Left ventricle myocardium inferior (tissue), 1 donor: ENCODE results near the gene PFDN1. TPM values are rescaled to one million over a fixed set of nuclear protein-coding genes. Genes with fewer than 3 reads are reported as not detected.

ENCODE experiments used
- DNase-seq: peaks from one replicate; pipeline ENCODE4 v3.0.0-alpha.2; 2020
- H3K27ac ChIP-seq: fragments of 200-600 bp; replicated peaks from 2 replicates; pipeline ENCODE4 v1.8.0; 2021
- H3K27me3 ChIP-seq: fragments of 200-600 bp; 2 replicates; pipeline ENCODE4 v1.8.0; 2021; ENCODE audit warnings: low read depth
- H3K36me3 ChIP-seq: fragments of 200-600 bp; 2 replicates; pipeline ENCODE4 v1.8.0; 2021
- H3K4me1 ChIP-seq: fragments of 200-600 bp; 2 replicates; pipeline ENCODE4 v1.8.0; 2021
- H3K4me3 ChIP-seq: fragments of 200-600 bp; 2 replicates; pipeline ENCODE4 v1.8.0; 2021; ENCODE audit warnings: mild to moderate bottlenecking, moderate library complexity
- H3K9me3 ChIP-seq: fragments of 200-600 bp; replicated peaks from 2 replicates; pipeline ENCODE4 v1.8.0; 2021
- CTCF ChIP-seq: fragments of 200-600 bp; IDR thresholded peaks from 2 replicates; pipeline ENCODE4 v1.8.0; 2021; ENCODE audit warnings: antibody characterized with exemption, mild to moderate bottlenecking, borderline replicate concordance
- intact Hi-C: fragments of 100-400 bp; cut with micrococcal nuclease; formaldehyde crosslinking; loops from one replicate; pipeline ENCODE4 v1.11.0; 2022
- total RNA-seq: library from RNA; stranded (reverse); fragmentation: NEBNext Ultra II Directional; extraction: Animal tissue kit (Norgen Biotek cat#: 25700); gene quantifications from one replicate; pipeline ENCODE4 v1.2.1, GENCODE V29; 2021
- donor health status: DM: no; HTN: yes; CAD: no; lungs with severe emphysema.

Gene PFDN1
- total RNA-seq, 1 donor from 2014 or later, result 68.7 TPM

- intact Hi-C loops, result no loop called here
- no peak overlapping the region for H3K4me3 ChIP-seq
- H3K9me3 ChIP-seq, result no peaks in the 10 kb centered on the region
- H3K36me3 ChIP-seq, result no peaks in the 10 kb centered on the region
- no peak for DNase-seq
- no peak for TF ChIP-seq CTCF
- no peaks in the 10 kb centered on the region for H3K27me3 ChIP-seq
- peak overlapping the region; percentile 20 for H3K27ac ChIP-seq
- peaks cover 85% of the 10 kb centered on the region for H3K4me1 ChIP-seq
Observed at GRCh38 chr5:140217299-140218026, 85.4 kb downstream of the PFDN1 start.

- Histone ChIP-seq H3K4me3 (no peak overlapping the region), H3K36me3 (no peaks in the 10 kb centered on the region), H3K27me3 (no peaks in the 10 kb centered on the region), H3K27ac (peak overlapping the region; percentile 20), H3K9me3 (no peaks in the 10 kb centered on the region), H3K4me1 (peaks cover 76% of the 10 kb centered on the region)
- DNase-seq, result no peak
- intact Hi-C loops, result no loop called here
- no peak for TF ChIP-seq CTCF
Observed at GRCh38 chr5:140216478-140217074, 86.3 kb downstream of the PFDN1 start.

GRCh38 chr5:140215276-140215675, 87.6 kb downstream of the PFDN1 start:
- no peak overlapping the region for H3K27ac ChIP-seq
- TF ChIP-seq CTCF, result no peak
- H3K36me3 ChIP-seq, result no peaks in the 10 kb centered on the region
- no peak overlapping the region for H3K4me3 ChIP-seq
- H3K9me3 ChIP-seq, result no peaks in the 10 kb centered on the region
- intact Hi-C loops, result no loop called here
- DNase-seq, result no peak
- H3K27me3 ChIP-seq, result no peaks in the 10 kb centered on the region
- peaks cover 63% of the 10 kb centered on the region for H3K4me1 ChIP-seq

GRCh38 chr5:140214831-140215230, 88.1 kb downstream of the PFDN1 start:
- intact Hi-C loops, result no loop called here
- no peak overlapping the region for H3K4me3 ChIP-seq
- no peak for DNase-seq
- H3K36me3 ChIP-seq, result no peaks in the 10 kb centered on the region
- no peak overlapping the region for H3K27ac ChIP-seq
- H3K27me3 ChIP-seq, result no peaks in the 10 kb centered on the region
- H3K4me1 ChIP-seq, result peaks cover 59% of the 10 kb centered on the region
- no peak for TF ChIP-seq CTCF
- no peaks in the 10 kb centered on the region for H3K9me3 ChIP-seq

GRCh38 chr5:140213370-140213983, 89.4 kb downstream of the PFDN1 start:
- no peak for TF ChIP-seq CTCF
- H3K9me3 ChIP-seq, result no peaks in the 10 kb centered on the region
- DNase-seq, result no peak
- H3K4me1 ChIP-seq, result peaks cover 45% of the 10 kb centered on the region
- no peak overlapping the region for H3K27ac ChIP-seq
- no peaks in the 10 kb centered on the region for H3K27me3 ChIP-seq
- H3K4me3 ChIP-seq, result no peak overlapping the region
- intact Hi-C loops, result no loop called here
- no peaks in the 10 kb centered on the region for H3K36me3 ChIP-seq
